GM10847 (cell line): Measurements from ENCODE around the gene PIH1D1.

Source experiments
- POLR2A ChIP-seq: IDR thresholded peaks from 2 replicates; pipeline ENCODE4 v1.6.1; 2011; ENCODE audit not compliant: insufficient read length; ENCODE audit errors: extremely low read depth

The PIH1D1 gene

DNA sequence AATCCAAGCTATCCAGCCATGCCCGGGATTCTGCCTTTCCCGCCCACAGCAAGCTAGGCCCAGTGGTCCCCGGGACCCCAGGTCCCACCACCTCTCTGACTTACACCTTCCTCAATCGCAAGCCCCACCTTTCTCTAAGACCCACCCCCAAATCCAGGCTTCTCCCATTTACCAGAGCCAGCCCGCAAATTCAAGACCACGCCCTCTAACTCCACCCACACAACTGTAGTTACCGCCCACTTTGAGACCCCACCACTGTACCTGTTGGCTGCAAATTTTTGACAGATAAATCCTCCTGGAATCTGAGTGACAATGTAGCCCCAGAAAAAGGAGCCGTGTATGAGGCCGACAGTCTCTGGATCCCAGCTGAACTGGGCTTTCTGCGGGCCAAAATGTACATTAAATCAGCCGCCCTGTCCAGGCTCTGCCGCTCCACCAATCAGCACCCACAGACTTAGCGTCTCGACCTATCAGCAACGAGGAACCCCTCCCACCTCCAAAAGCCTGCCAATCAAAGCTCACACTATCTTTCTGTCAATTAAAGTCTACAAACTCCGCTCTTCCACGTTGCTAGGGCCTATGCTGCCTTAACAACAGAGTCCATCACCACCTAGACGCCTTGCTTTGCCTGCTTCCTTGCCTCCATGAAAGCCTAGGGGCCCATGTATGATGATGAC is 16.6 kb downstream of the PIH1D1 start:
- TF ChIP-seq POLR2A: no peak

DNA sequence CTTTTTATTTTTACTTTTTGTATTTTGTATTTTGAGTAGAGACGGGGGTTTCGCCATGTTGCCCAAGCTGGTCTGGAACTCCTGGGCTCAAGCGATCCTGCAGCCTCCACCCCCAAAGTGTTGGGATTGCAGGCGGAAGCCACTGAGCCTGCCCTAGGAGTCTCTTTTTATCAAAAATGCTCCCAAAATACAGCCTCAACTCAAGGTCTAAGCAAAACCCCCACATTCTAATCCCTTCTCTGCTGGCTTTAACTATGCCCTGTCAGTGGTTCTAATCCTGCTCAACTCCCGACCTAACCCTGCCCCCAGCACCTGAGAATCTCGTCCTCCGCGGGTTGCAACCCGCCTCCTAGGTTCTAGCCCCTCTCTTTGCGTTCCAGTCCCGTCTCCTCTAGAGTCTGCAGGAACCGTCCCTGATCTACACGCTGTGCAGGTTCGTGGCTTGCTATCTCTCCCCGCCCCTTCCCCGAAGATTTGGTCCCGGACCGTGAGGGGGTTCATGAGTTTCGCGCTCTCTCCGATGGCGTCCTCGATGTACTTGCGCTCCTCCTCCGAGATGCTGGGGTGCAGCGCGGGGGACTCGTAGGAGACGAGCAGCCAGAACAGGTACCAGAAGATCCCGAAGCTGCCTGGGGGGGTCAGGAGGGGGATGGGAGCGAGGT is 18.2 kb downstream of the PIH1D1 start:
- TF ChIP-seq POLR2A: no peak

DNA sequence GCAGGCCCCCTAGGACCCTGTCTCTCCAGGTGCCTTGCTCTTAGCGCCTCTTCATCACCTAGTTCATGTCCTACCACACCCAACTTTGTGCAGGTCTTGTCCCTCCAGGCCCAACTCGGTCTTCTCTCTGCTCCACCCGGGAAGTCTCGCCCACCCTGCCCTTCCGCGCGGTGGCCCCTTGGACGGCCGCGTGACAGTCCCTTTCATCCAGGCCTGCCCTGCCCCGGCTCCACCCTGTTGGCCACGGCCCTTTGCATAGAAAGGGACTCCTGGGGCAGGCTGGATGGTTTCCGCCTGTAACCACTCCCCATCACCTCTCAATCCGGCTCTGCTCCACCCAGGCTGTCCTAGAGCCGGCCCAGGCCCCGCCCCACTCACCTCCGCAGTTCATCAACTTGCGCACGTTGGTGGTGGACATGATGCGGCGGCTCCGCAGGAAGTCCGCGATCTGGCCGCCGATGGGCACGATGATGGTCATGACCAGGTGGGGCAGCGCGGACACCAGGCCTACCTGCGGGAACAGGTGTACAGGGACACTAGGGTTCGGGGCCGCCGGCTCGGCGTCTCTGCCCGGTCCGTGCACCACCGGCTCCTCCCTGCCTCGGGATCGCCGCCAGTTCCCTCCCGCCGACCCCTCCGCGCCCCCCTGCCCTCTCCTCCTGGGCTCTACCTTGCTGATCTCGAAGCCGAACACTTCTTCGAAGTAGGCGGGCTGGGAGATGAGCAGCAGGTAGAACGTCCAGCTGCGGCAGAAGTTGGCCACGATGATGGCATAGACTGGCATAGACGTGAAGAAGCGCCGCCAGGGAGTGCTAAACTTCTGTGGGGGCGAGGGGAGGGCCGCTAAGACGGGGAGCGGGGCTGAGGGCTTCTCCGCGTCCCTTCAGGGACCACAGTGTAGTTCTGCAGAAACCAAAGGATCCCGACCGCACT is 19.2 kb downstream of the PIH1D1 start:
- TF ChIP-seq POLR2A: no peak

GRCh38 chr19:49431330-49431749 is 20.3 kb downstream of the PIH1D1 start:
- TF ChIP-seq POLR2A: no peak

GRCh38 chr19:49430678-49431329 is 20.8 kb downstream of the PIH1D1 start:
- TF ChIP-seq POLR2A: no peak

- TF ChIP-seq POLR2A: no peak
These were observed 21.4 kb downstream of the PIH1D1 start for GRCh38 chr19:49430172-49430677.

- no peak for TF ChIP-seq POLR2A
These were observed 22.8 kb downstream of the PIH1D1 start for GRCh38 chr19:49428547-49429451.

DNA sequence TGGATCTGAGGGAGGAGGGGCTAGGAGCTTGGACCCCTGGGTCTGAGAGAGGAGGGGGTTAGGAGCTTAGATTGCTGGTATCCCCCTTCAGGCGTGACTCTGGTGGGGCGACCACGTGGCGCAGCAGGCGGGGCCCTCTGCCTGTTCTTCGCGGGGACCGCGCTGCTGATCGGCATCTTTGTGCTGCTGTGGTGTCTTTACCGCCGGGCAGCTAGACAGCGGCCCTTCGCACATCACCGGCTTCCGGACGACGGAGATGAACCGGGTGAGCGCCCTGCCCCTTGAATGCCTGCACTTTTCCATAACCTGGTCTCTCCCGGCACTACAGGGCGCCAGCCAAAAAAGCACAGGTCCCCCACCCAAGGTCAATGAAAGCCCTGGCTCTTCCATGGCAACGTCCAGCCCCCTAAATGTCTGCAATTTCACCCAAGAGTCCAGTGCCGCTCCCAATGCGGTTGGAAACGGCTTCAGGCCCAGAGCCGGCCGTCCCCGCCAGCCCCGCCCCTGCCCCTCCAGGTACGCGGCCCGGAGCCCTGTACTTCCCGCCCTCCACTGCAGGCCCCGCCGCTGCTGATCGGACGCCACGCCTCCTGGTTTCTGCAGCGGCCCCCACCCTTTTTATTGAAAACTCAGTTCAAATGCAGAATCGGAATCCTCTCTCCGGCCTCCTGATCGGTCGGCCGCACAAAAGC is 23.6 kb downstream of the PIH1D1 start:
- TF ChIP-seq POLR2A: no peak

DNA sequence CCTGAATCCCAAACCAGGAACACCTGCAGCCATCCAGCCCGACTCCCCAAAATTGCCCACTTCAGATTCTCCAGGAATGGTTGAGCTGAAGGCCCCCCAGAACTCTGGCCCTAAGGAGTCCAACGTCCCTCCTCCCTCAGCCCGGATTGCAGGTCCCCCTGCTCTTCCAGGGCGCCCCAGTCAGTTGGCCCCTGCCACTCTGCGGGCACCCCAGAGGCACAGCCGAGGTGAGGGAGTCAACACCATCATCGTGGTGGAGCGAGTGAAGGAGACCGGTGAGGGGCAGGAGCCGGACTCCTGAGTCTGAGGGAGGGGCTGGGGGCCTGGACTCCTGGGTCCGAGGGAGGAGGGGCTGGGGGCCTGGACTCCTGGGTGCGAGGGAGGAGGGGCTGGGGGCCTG is 24.3 kb downstream of the PIH1D1 start:
- no peak for TF ChIP-seq POLR2A

DNA sequence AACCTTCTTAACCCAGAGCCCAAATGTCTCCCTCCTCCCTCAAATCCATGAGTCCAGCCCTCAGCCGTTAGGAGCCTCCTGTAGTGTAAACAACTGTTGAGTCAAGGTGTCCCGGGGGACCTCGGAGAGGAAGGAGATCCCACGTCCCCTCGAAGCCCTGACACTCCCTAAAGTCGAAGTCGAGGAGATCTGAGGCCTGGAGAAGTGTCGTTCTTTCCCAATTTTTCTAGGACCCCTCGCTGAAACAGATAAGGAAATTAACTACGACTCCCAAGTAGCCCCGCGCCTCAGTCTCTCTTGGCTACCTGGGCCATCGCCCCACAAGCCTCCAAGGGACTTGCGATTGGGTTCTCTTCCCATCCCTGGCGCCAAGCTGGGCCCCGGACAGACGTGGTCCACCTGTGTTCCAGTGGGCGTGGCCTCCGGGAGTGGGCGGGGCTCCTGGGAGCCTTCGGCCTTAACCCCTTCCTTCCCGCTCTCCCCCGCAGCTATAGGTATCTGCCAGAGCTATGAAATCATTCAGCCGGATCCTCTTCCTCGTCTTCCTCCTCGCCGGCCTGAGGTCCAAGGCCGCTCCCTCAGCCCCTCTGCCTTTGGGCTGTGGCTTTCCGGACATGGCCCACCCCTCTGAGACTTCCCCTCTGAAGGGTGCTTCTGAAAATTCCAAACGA is 25.6 kb downstream of the PIH1D1 start:
- TF ChIP-seq POLR2A: no peak

GRCh38 chr19:49425178-49425577 is 26.4 kb downstream of the PIH1D1 start, which contains the start of gene GFY:
GFY (plus strand) TSS chr19:49425388; CDS start chr19:49426431, 1,043 bp downstream.
- no peak for TF ChIP-seq POLR2A

DNA sequence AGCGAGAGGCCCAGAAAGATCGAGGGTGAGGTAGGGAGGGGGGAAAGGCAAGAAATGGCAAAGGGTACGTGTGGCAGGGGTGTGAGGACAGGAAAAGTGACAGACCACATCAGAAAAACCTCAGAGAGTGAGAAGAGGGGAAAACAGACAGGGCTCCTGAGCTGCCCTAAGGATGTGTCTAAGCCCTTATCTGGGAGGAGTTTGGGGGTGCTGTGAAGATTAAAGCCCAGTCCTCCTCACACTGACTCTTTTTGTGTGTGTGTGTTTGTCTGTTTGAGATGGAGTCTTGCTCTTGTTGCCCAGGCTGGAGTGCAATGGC is 27.7 kb downstream of the PIH1D1 start:
- no peak for TF ChIP-seq POLR2A
